Measurements from ENCODE around the gene FBXO3.

DNA sequence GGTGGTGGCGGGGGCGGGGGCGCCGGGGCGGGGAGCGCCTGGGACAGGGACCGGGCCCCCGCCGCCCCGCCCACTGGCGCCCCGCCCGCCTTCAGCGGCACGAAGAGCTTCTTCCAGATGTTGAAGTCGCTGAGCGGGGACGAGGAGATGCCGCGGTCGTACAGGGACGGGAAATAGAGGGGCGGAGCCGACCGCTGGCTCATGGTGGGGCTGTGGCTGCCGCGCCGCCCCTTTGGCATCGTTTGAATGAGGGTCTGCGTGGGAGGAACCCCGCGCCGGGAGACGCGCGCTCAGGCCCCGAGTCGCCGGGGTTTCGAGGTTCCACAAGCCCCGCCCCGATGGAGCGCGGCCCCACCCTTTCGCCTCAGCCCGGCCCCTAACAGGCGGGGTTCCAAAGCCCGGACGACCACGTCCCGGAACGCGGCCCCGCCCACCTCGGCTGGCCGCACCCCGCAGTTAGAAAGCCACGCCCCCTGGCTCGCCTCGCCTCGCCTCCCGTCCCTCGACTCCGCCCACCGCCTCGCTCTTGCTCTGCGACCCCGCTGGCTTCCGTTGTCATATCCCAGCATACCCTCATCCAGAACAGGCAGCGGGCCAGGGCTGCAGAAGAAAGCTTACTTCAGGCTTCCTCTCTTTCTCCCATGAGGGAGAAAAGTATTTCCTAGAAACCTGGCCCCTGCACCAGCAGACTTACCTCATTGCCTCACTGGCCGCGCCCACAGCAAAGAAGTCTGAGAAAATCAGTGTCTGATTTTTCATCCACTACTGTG is 73.6 kb downstream of the FBXO3 start, which contains the start of gene C11orf91:
- TF ChIP-seq POLR2A (IDR thresholded peaks at IDR 0.05), result peak in 1 of 2 donors; percentile 48
- TF ChIP-seq, protein P1, sequence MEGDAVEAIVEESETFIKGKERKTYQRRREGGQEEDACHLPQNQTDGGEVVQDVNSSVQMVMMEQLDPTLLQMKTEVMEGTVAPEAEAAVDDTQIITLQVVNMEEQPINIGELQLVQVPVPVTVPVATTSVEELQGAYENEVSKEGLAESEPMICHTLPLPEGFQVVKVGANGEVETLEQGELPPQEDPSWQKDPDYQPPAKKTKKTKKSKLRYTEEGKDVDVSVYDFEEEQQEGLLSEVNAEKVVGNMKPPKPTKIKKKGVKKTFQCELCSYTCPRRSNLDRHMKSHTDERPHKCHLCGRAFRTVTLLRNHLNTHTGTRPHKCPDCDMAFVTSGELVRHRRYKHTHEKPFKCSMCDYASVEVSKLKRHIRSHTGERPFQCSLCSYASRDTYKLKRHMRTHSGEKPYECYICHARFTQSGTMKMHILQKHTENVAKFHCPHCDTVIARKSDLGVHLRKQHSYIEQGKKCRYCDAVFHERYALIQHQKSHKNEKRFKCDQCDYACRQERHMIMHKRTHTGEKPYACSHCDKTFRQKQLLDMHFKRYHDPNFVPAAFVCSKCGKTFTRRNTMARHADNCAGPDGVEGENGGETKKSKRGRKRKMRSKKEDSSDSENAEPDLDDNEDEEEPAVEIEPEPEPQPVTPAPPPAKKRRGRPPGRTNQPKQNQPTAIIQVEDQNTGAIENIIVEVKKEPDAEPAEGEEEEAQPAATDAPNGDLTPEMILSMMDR (IDR thresholded peaks at IDR 0.05), result no peak

Measured in Peyer's patch (tissue), 4 donors.